Measurements from ENCODE around the gene STARD7.
"Not testable (repeated sequence)": the region's sequence is repeated elsewhere in the genome, so short reads cannot be mapped to it uniquely, and the experiment has no call there.

Gene STARD7

GRCh38 chr2:96208143-96209010 is at the start of gene STARD7:
TSS of gene STARD7 (minus strand) at chr2:96208827. CDS start at chr2:96208434, 393 bp downstream.
- DNase-seq = peak; percentile 96

GRCh38 chr2:96257744-96258143 is 49.1 kb upstream of the STARD7 start:
- DNase-seq = not testable (repeated sequence)

- no peak for DNase-seq
These were observed 48.0 kb upstream of the STARD7 start for GRCh38 chr2:96256611-96257113.

GRCh38 chr2:96254571-96254970 is 45.9 kb upstream of the STARD7 start:
- DNase-seq = no peak

GRCh38 chr2:96253006-96253405 is 44.4 kb upstream of the STARD7 start:
- DNase-seq = no peak

- DNase-seq = no peak
These were observed 43.9 kb upstream of the STARD7 start for GRCh38 chr2:96252526-96252925.

- DNase-seq = no peak
These were observed 43.2 kb upstream of the STARD7 start for GRCh38 chr2:96251721-96252292.

GRCh38 chr2:96250188-96250587 is 41.6 kb upstream of the STARD7 start:
- no peak for DNase-seq

GRCh38 chr2:96249654-96250053 is 41.0 kb upstream of the STARD7 start:
- no peak for DNase-seq

GRCh38 chr2:96248624-96249023 is 40.0 kb upstream of the STARD7 start:
- no peak for DNase-seq

- no peak for DNase-seq
These were observed 39.3 kb upstream of the STARD7 start for GRCh38 chr2:96247896-96248295.

GRCh38 chr2:96247009-96247408 is 38.4 kb upstream of the STARD7 start:
- no peak for DNase-seq

GRCh38 chr2:96245609-96246390 is 37.2 kb upstream of the STARD7 start:
- DNase-seq = no peak

- DNase-seq = no peak
These were observed 35.2 kb upstream of the STARD7 start for GRCh38 chr2:96243843-96244242.

GRCh38 chr2:96241900-96242611 is 33.4 kb upstream of the STARD7 start:
- peak; percentile 17 for DNase-seq

- DNase-seq = no peak
These were observed 32.6 kb upstream of the STARD7 start for GRCh38 chr2:96241227-96241626.

- DNase-seq = no peak
These were observed 31.9 kb upstream of the STARD7 start for GRCh38 chr2:96240341-96241038.

- no peak for DNase-seq
These were observed 31.2 kb upstream of the STARD7 start for GRCh38 chr2:96239745-96240264.

GRCh38 chr2:96239091-96239490 is 30.5 kb upstream of the STARD7 start:
- DNase-seq = no peak

- DNase-seq = no peak
These were observed 29.6 kb upstream of the STARD7 start for GRCh38 chr2:96238266-96238665.

GRCh38 chr2:96236882-96237281 is 28.3 kb upstream of the STARD7 start:
- DNase-seq = no peak

- DNase-seq = no peak
These were observed 25.3 kb upstream of the STARD7 start for GRCh38 chr2:96233880-96234316.
